ENCODE measurements around the gene MIF.
A peak's percentile ranks its signal among the peaks of the same experiment; 100 is the strongest.

MIF gene

DNA sequence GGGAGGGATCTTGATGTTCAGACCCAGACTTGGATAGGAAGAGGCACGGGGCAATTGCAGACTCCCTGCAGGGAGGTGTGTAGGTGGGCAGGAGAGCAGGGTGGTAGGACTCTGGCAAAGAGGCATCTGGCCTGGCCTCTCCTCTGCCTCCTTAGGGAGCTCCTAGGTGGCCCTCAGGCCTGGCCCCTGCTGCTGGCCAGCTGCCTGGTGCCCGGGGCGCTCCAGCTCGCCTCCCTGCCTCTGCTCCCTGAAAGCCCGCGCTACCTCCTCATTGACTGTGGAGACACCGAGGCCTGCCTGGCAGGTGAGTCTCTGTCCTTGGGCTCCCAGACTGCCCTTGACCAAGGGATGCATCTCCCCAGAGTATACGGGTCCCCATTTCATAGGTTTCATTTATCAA is 16.6 kb upstream of the MIF start:
- no peaks in the 10 kb centered on the region for H3K9me3 ChIP-seq (ENCODE audit: insufficient read depth, low read depth, low read length)
- no peaks in the 10 kb centered on the region for H3K27me3 ChIP-seq (ENCODE audit: insufficient read depth, low read length)
- H3K4me1 ChIP-seq (ENCODE audit: insufficient read depth, low read length): no peaks in the 10 kb centered on the region
- 96% methylated on average over 8 of the region's 8 CpGs for WGBS
- no peak overlapping the region for H3K4me3 ChIP-seq (ENCODE audit: low read length)
- H3K9ac ChIP-seq (ENCODE audit: low read depth, low read length): no peak overlapping the region
- peaks cover 18% of the 10 kb centered on the region; the same call in 1 of the 2 replicates for H3K36me3 ChIP-seq (ENCODE audit: insufficient read depth, low read length)
- no peak overlapping the region for H3K27ac ChIP-seq (ENCODE audit: low read depth, low read length)

GRCh38 chr22:23878219-23878618 is 16.0 kb upstream of the MIF start:
- Histone ChIP-seq H3K4me1 (ENCODE audit: insufficient read depth, low read length) (no peaks in the 10 kb centered on the region), H3K27me3 (ENCODE audit: insufficient read depth, low read length) (no peaks in the 10 kb centered on the region), H3K9me3 (ENCODE audit: insufficient read depth, low read depth, low read length) (no peaks in the 10 kb centered on the region), H3K36me3 (ENCODE audit: insufficient read depth, low read length) (peaks cover 18% of the 10 kb centered on the region; the same call in 1 of the 2 replicates), H3K27ac (ENCODE audit: low read depth, low read length) (no peak overlapping the region), H3K9ac (ENCODE audit: low read depth, low read length) (no peak overlapping the region), H3K4me3 (ENCODE audit: low read length) (no peak overlapping the region)
- WGBS: 94% methylated on average over 7 of the region's 7 CpGs

GRCh38 chr22:23882370-23882769 is 11.8 kb upstream of the MIF start:
- Histone ChIP-seq H3K9me3 (ENCODE audit: insufficient read depth, low read depth, low read length) (no peaks in the 10 kb centered on the region), H3K27me3 (ENCODE audit: insufficient read depth, low read length) (no peaks in the 10 kb centered on the region), H3K9ac (ENCODE audit: low read depth, low read length) (no peak overlapping the region), H3K27ac (ENCODE audit: low read depth, low read length) (no peak overlapping the region), H3K36me3 (ENCODE audit: insufficient read depth, low read length) (peaks cover 2% of the 10 kb centered on the region; the same call in 1 of the 2 replicates), H3K4me3 (ENCODE audit: low read length) (no peak overlapping the region), H3K4me1 (ENCODE audit: insufficient read depth, low read length) (no peaks in the 10 kb centered on the region)
- WGBS: 95% methylated on average over 20 of the region's 20 CpGs

DNA sequence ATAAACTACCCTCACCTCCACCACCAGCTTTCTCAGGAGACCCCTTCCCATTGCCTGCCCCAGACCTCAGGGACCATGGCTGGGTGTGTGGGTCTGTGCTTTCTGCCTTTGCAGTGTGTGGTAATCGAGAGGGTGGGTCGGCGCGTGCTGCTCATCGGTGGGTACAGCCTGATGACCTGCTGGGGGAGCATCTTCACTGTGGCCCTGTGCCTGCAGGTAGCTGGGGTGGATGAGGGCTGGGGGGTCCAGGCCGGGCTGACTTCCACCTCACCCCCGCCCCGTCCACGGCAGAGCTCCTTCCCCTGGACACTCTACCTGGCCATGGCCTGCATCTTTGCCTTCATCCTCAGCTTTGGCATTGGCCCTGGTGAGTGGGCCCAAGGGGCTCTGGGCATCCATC is 10.5 kb upstream of the MIF start:
- Histone ChIP-seq H3K4me1 (ENCODE audit: insufficient read depth, low read length) (0 out of 2 replicates have a peak, but pooled peaks cover 4% of the 10 kb centered on the region), H3K9ac (ENCODE audit: low read depth, low read length) (no peak overlapping the region), H3K36me3 (ENCODE audit: insufficient read depth, low read length) (0 out of 2 replicates have a peak, but pooled peaks cover 2% of the 10 kb centered on the region), H3K27ac (ENCODE audit: low read depth, low read length) (no peak overlapping the region), H3K4me3 (ENCODE audit: low read length) (no peak overlapping the region), H3K9me3 (ENCODE audit: insufficient read depth, low read depth, low read length) (no peaks in the 10 kb centered on the region), H3K27me3 (ENCODE audit: insufficient read depth, low read length) (no peaks in the 10 kb centered on the region)
- 95% methylated on average over 9 of the region's 9 CpGs for WGBS

- 91% methylated on average over 9 of the region's 9 CpGs for WGBS
- Histone ChIP-seq H3K9ac (ENCODE audit: low read depth, low read length) (0 out of 2 replicates have a peak overlapping the region, but pooled peaks have one; percentile 26), H3K27me3 (ENCODE audit: insufficient read depth, low read length) (no peaks in the 10 kb centered on the region), H3K4me3 (ENCODE audit: low read length) (no peak overlapping the region), H3K9me3 (ENCODE audit: insufficient read depth, low read depth, low read length) (no peaks in the 10 kb centered on the region), H3K36me3 (ENCODE audit: insufficient read depth, low read length) (0 out of 2 replicates have a peak, but pooled peaks cover 2% of the 10 kb centered on the region), H3K27ac (ENCODE audit: low read depth, low read length) (no peak overlapping the region), H3K4me1 (ENCODE audit: insufficient read depth, low read length) (0 out of 2 replicates have a peak, but pooled peaks cover 4% of the 10 kb centered on the region)
These were observed 10.0 kb upstream of the MIF start for GRCh38 chr22:23884140-23884539.

- Histone ChIP-seq H3K36me3 (ENCODE audit: insufficient read depth, low read length) (no peaks in the 10 kb centered on the region), H3K9me3 (ENCODE audit: insufficient read depth, low read depth, low read length) (peaks cover 11% of the 10 kb centered on the region; the same call in 1 of the 2 replicates), H3K4me3 (ENCODE audit: low read length) (no peak overlapping the region), H3K27me3 (ENCODE audit: insufficient read depth, low read length) (no peaks in the 10 kb centered on the region), H3K27ac (ENCODE audit: low read depth, low read length) (peak overlapping the region; percentile 49), H3K9ac (ENCODE audit: low read depth, low read length) (0 out of 2 replicates have a peak overlapping the region, but pooled peaks have one; percentile 21), H3K4me1 (ENCODE audit: insufficient read depth, low read length) (peaks cover 13% of the 10 kb centered on the region)
- WGBS: 78% methylated on average over 11 of the region's 11 CpGs
These were observed 5.4 kb upstream of the MIF start for GRCh38 chr22:23888615-23889401.

DNA sequence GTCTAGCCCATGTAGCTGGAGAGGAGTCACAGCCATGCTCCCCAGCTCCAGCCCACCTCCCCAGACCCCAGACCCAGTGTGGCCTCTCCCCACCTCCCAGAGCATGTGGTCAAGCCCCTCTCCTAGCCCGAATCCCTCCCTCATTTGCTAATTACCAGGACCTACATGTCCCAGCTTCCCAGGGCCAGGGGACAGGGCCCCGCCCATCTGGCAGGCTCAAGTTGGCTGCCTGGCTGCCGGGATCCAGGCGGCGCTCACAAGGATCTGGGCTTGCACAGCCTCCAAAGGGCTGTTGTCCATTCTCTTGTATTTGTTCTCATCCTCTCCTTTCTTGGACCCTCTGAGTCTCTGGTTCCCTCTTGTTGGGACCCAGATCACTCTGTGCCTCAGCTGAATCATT is 4.6 kb upstream of the MIF start:
- Histone ChIP-seq H3K27me3 (ENCODE audit: insufficient read depth, low read length) (no peaks in the 10 kb centered on the region), H3K27ac (ENCODE audit: low read depth, low read length) (no peak overlapping the region), H3K4me3 (ENCODE audit: low read length) (no peak overlapping the region), H3K36me3 (ENCODE audit: insufficient read depth, low read length) (no peaks in the 10 kb centered on the region), H3K9me3 (ENCODE audit: insufficient read depth, low read depth, low read length) (peaks cover 11% of the 10 kb centered on the region; the same call in 1 of the 2 replicates), H3K9ac (ENCODE audit: low read depth, low read length) (no peak overlapping the region), H3K4me1 (ENCODE audit: insufficient read depth, low read length) (peaks cover 13% of the 10 kb centered on the region)
- WGBS: 78% methylated on average over 5 of the region's 5 CpGs

- WGBS: 96% methylated on average over 7 of the region's 7 CpGs
- H3K9ac ChIP-seq (ENCODE audit: low read depth, low read length): no peak overlapping the region
- peaks cover 23% of the 10 kb centered on the region for H3K4me1 ChIP-seq (ENCODE audit: insufficient read depth, low read length)
These were observed 2.5 kb upstream of the MIF start for GRCh38 chr22:23891726-23892125.

GRCh38 chr22:23892130-23892529 is 2.1 kb upstream of the MIF start:
- WGBS: 97% methylated on average over 2 of the region's 2 CpGs
- Histone ChIP-seq H3K27ac (ENCODE audit: low read depth, low read length) (no peak overlapping the region), H3K9ac (ENCODE audit: low read depth, low read length) (no peak overlapping the region), H3K4me3 (ENCODE audit: low read length) (no peak overlapping the region), H3K9me3 (ENCODE audit: insufficient read depth, low read depth, low read length) (peaks cover 11% of the 10 kb centered on the region; the same call in 1 of the 2 replicates), H3K4me1 (ENCODE audit: insufficient read depth, low read length) (peaks cover 23% of the 10 kb centered on the region), H3K36me3 (ENCODE audit: insufficient read depth, low read length) (peaks cover 17% of the 10 kb centered on the region), H3K27me3 (ENCODE audit: insufficient read depth, low read length) (no peaks in the 10 kb centered on the region)

More at GRCh38 chr22:23891726-23892125, 2.5 kb upstream of the MIF start:
- H3K9me3 ChIP-seq (ENCODE audit: insufficient read depth, low read depth, low read length): peaks cover 11% of the 10 kb centered on the region; the same call in 1 of the 2 replicates
- H3K36me3 ChIP-seq (ENCODE audit: insufficient read depth, low read length): peaks cover 13% of the 10 kb centered on the region
- H3K4me3 ChIP-seq (ENCODE audit: low read length): no peak overlapping the region
- no peak overlapping the region for H3K27ac ChIP-seq (ENCODE audit: low read depth, low read length)
- H3K27me3 ChIP-seq (ENCODE audit: insufficient read depth, low read length): no peaks in the 10 kb centered on the region

GRCh38 chr22:23892706-23893105 is 1.5 kb upstream of the MIF start:
- no peak overlapping the region for H3K27ac ChIP-seq (ENCODE audit: low read depth, low read length)
- H3K36me3 ChIP-seq (ENCODE audit: insufficient read depth, low read length): peaks cover 21% of the 10 kb centered on the region
- H3K4me3 ChIP-seq (ENCODE audit: low read length): no peak overlapping the region
- no peaks in the 10 kb centered on the region for H3K27me3 ChIP-seq (ENCODE audit: insufficient read depth, low read length)
- H3K9me3 ChIP-seq (ENCODE audit: insufficient read depth, low read depth, low read length): peaks cover 11% of the 10 kb centered on the region; the same call in 1 of the 2 replicates
- WGBS: 83% methylated on average over 4 of the region's 4 CpGs
- H3K9ac ChIP-seq (ENCODE audit: low read depth, low read length): no peak overlapping the region
- peaks cover 23% of the 10 kb centered on the region for H3K4me1 ChIP-seq (ENCODE audit: insufficient read depth, low read length)

DNA sequence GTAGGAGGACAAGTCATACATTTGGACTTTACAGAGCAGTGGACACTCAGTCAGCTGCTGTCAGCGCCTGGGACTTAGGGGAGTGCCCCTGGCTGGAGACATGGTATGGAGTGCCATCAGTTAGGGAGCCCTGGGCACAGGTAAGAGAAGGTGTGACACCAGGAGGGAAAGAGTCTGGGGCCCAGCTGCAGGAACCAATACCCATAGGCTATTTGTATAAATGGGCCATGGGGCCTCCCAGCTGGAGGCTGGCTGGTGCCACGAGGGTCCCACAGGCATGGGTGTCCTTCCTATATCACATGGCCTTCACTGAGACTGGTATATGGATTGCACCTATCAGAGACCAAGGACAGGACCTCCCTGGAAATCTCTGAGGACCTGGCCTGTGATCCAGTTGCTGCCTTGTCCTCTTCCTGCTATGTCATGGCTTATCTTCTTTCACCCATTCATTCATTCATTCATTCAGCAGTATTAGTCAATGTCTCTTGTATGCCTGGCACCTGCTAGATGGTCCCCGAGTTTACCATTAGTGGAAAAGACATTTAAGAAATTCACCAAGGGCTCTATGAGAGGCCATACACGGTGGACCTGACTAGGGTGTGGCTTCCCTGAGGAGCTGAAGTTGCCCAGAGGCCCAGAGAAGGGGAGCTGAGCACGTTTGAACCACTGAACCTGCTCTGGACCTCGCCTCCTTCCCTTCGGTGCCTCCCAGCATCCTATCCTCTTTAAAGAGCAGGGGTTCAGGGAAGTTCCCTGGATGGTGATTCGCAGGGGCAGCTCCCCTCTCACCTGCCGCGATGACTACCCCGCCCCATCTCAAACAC is 850 bp upstream of the MIF start:
- peak overlapping the region; percentile 82 for H3K4me3 ChIP-seq (ENCODE audit: low read length)
- H3K4me1 ChIP-seq (ENCODE audit: insufficient read depth, low read length): peaks cover 28% of the 10 kb centered on the region
- WGBS: 37% methylated on average over 11 of the region's 11 CpGs
- H3K36me3 ChIP-seq (ENCODE audit: insufficient read depth, low read length): peaks cover 25% of the 10 kb centered on the region
- H3K9me3 ChIP-seq (ENCODE audit: insufficient read depth, low read depth, low read length): peaks cover 11% of the 10 kb centered on the region; the same call in 1 of the 2 replicates
- H3K27ac ChIP-seq (ENCODE audit: low read depth, low read length): peak overlapping the region; percentile 100
- no peaks in the 10 kb centered on the region for H3K27me3 ChIP-seq (ENCODE audit: insufficient read depth, low read length)
- H3K9ac ChIP-seq (ENCODE audit: low read depth, low read length): peak overlapping the region; percentile 92

All from HUES64 (cell line).